HG03520 (cell line): ENCODE measurements around the gene RAP1GAP2.
"Not testable (repeated sequence)": the region's sequence is repeated elsewhere in the genome, so short reads cannot be mapped to it uniquely, and the experiment has no call there.

Source experiments
- ATAC-seq: cut with Tn5 transposase; IDR thresholded peaks from one replicate; pipeline ENCODE4 v1.9.1; 2021; ENCODE audit warnings: mild to moderate bottlenecking, moderate library complexity; ENCODE audit not compliant: unreplicated experiment

RAP1GAP2 gene

GRCh38 chr17:2990396-2990795, 194.2 kb downstream of the RAP1GAP2 start:
- ATAC-seq, result no peak

DNA sequence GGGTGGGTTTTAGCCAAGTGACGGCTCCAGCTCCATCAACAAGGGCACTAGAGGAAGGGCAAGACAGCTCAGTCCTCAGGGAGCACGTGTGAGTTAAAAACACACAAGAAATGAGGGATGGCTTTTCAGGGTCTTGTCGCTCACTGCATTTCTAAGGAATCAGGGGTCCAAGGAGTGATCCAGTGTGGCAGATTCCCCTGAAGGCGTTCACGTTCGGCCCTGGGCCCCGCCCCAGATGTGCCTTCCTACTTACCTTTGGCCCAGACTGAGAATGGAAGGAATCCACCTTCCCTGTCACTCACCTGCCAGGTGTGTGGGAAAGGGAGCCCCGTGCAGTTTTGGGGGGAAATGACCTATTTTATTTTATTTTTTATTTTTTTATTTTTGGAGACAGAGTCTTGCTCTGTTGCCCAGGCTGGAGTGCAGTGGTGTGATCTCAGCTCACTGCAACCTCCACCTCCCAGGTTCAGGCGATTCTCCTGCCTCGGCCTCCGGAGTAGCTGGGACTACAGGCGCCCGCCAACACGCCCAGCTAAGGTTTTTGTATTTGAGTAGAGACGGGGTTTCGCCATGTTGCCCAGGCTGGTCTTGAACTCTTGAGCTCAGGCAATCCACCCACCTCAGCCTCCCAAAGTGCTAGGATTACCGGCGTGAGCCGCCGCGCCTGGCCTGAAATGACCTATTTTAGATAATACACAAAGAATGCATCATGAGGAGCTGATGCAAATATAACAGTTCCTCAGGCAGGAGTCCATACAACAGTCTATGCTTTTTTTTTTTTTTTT, 195.3 kb downstream of the RAP1GAP2 start:
- ATAC-seq, result not testable (repeated sequence)

DNA sequence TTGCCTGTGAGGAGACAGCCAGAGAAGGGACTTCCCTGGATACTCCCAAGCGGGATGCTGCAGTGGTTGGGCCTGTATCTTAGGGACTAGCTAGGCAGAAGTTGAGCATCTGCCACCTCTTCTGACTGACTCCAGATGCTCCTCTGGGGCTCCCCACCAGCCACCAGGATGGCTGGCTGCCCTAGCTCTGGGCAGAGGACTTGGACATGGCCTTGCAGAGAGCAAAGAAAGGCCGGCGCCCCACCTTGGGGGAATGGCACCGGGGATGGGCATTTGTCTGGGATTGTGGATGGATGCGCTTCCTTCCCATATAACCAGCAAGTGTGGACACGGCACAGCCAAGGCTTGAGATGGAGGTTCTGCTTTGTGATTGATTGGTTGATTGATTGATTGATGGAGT, 198.2 kb downstream of the RAP1GAP2 start:
- no peak for ATAC-seq

- ATAC-seq, result no peak
These were observed 199.1 kb downstream of the RAP1GAP2 start for GRCh38 chr17:2995377-2995776.

- no peak for ATAC-seq
These were observed 199.9 kb downstream of the RAP1GAP2 start for GRCh38 chr17:2995886-2996809.

GRCh38 chr17:2996810-2997670, 200.8 kb downstream of the RAP1GAP2 start:
- ATAC-seq, result no peak

GRCh38 chr17:2998469-2998901, 202.2 kb downstream of the RAP1GAP2 start:
- ATAC-seq, result not testable (repeated sequence)

- ATAC-seq, result peak; percentile 55
These were observed 206.5 kb downstream of the RAP1GAP2 start for GRCh38 chr17:3002538-3003295.

- ATAC-seq, result no peak
These were observed 207.3 kb downstream of the RAP1GAP2 start for GRCh38 chr17:3003296-3004149.

GRCh38 chr17:3004150-3004801, 208.0 kb downstream of the RAP1GAP2 start:
- ATAC-seq, result no peak

DNA sequence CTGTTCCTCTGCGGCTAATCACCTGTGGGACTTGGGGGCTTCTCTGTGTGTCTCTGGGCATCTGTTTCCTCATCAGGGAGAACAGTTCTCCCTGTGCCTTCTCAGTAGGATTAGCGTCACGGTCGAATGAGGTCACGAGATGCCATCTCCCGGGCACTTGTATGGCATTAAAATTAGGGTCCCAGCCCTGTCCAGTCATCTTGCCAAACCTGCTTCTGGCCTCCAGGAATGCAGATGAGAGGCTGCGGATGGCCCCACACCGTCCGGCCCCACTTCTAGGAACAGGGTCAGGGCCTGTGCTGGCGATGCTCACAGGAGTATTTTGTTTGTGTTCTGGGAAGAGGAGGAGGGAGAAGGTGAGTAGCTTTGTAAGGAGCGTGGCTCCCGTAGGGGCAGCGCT, 208.7 kb downstream of the RAP1GAP2 start:
- no peak for ATAC-seq

DNA sequence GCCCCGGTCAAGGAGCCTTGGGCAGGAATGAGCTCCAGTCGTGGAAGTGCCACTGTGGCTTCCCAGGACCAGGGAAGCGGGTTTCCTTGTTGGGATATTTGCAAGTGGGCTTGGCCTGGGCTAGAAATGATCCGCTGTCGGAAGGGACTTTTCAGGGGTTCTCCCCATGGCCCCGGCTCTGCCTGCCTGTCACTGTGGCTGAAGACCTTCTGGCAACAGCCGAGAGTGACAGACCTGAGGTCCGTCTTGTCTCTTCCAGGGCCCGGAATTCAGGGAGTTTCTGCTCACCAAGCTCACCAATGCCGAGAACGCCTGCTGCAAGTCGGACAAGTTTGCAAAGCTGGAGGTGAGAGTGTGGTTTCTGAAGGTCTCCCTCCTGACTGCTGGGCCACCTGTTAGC, 209.5 kb downstream of the RAP1GAP2 start:
- ATAC-seq, result no peak

DNA sequence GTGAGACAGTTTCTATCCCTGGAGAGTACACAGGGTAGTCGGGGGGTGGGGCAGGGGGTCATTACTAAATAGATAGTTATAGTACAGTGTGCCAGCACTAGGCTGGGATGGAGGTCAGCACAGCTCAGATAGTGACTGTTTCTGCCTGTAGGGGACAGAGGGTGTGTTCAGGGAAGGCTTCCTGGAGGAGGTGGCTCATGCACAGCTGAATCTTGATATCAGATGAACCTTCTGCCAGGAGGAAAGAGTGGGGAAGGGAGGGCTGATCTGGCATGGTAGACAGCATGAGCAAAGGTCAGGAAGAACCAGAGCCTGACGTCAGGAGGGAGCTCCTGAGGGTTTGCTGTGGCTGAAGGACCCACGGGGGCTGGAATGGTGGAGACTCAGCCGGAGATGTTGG, 210.6 kb downstream of the RAP1GAP2 start:
- ATAC-seq, result no peak

DNA sequence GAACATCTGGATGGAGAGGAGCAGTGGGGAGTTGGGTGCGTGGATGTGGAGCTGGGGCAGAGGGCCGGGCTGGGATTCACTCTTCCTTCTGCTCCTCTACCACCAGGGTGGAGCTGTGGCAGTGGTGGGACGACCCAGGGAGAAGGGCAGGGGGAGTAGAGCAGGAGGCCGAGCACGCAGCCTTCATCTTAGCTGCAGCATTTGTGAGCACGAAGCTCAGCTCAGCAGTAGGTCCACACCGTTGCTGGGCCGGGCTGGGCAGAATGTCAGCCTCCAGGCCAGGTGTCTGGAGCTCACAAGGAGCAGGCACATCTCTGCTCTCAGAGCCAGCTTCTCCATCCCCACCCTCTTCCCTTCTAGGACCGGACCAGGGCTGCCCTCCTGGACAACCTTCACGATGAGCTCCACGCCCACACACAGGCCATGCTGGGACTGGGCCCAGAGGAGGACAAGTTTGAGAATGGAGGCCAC, 211.4 kb downstream of the RAP1GAP2 start:
- ATAC-seq, result no peak

- no peak for ATAC-seq
These were observed 212.4 kb downstream of the RAP1GAP2 start for GRCh38 chr17:3008336-3009288.

DNA sequence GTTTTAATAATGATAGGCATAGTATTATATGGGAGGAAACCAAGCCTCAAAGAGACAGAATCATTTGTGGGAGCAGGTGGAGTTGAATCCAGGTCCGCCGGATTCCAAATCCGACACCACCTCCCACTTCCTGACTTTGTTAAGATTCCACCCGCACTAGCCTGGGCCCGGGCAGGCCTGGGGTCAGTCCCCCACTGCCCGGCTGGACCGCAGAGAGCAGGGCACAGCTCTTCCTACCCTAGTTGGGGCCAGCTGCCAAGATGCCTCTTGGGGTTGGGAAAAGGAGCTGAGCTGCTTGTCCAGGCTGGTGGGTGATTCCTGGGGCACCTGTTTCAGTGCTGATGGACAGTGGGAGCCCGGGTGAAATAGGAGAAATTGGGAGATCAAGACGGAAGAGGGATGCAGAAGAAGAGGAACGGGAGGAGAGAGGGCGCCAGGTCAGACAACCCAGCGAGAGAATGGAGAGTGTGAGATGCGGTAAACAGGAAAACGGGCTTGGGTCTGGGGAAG, 213.2 kb downstream of the RAP1GAP2 start:
- no peak for ATAC-seq

DNA sequence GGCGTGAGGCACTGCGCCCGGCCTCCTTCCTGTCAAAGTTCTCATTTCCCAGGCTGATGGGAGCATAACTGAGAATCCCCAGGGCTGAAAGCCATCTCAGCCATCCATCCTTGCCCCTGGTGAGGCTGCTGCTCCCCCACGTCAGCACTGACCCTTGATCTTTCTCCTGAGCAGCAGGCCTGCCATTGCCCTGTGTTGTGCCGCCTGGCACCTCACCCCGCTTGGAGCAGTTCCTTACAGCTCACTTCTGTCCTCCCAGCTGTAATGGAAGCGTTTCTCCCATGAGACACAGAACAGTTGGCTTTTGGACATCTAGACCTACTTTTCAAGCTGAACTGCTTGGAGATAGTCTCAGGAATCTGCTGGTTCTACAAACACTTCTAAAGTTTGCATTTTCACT, 215.7 kb downstream of the RAP1GAP2 start:
- no peak for ATAC-seq
